ENCODE results near the gene TTR. TPM values are rescaled to one million over a fixed set of nuclear protein-coding genes. Genes with fewer than 3 reads are reported as not detected.

Gene TTR
- total and polyA plus RNA-seq, 9 of the 15 experiments (the other 6 are each of a cell fraction or from before 2014, with no cell fraction given) = 0.17 to 0.53 TPM; not detected in 7

DNA sequence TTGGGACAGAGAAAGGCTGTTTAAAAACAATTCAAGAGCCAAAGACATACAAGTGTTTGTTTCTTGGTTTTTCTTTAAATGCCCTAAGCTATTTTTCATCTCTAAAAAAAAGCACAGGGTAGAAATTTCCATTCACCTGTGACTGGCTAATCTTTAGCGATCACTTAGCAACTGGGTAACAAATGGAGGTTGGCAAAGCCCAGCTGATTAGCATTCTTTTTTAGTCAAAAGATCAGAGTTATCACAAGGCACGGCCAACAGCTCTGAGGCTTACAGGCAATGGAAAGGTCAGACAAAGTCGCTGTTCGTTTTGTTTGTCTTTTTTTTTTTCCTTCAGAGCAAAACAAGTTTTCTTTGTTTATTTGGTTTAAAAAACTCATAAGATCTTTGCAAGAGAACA, 29.0 kb upstream of the TTR start (continued):
- TF ChIP-seq, protein P1, sequence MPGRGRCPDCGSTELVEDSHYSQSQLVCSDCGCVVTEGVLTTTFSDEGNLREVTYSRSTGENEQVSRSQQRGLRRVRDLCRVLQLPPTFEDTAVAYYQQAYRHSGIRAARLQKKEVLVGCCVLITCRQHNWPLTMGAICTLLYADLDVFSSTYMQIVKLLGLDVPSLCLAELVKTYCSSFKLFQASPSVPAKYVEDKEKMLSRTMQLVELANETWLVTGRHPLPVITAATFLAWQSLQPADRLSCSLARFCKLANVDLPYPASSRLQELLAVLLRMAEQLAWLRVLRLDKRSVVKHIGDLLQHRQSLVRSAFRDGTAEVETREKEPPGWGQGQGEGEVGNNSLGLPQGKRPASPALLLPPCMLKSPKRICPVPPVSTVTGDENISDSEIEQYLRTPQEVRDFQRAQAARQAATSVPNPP (IDR thresholded peaks at IDR 0.05; ENCODE audit: borderline replicate concordance, insufficient read depth, insufficient read length) = no peak

- intact Hi-C loops (cut with micrococcal nuclease) (loop anchor here (5.0 kb wide), 1 partner anchor 591 kb away; no protein-coding TSS in a partner anchor), in situ Hi-C loops (cut with MboI) (loop anchor here (5.0 kb wide), 1 partner anchor 404 kb away; no protein-coding TSS in a partner anchor)
- no peaks in the 10 kb centered on the region for H3K36me3 ChIP-seq (ENCODE audit: control insufficient read depth, insufficient read depth, low read length)
- TF ChIP-seq, protein P2, sequence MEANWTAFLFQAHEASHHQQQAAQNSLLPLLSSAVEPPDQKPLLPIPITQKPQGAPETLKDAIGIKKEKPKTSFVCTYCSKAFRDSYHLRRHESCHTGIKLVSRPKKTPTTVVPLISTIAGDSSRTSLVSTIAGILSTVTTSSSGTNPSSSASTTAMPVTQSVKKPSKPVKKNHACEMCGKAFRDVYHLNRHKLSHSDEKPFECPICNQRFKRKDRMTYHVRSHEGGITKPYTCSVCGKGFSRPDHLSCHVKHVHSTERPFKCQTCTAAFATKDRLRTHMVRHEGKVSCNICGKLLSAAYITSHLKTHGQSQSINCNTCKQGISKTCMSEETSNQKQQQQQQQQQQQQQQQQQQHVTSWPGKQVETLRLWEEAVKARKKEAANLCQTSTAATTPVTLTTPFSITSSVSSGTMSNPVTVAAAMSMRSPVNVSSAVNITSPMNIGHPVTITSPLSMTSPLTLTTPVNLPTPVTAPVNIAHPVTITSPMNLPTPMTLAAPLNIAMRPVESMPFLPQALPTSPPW (CRISPR knock-in tag; IDR thresholded peaks at IDR 0.05) = peak; percentile 51
- TF ChIP-seq RAD21 (CRISPR knock-in tag; conservative IDR thresholded peaks at IDR 0.05 in 1 of 2, IDR thresholded peaks at IDR 0.05 in 1 of 2) (peak in 1 of 2 experiments; percentile 43; a peak in 2 of 4 replicates), ERF (CRISPR knock-in tag; IDR thresholded peaks at IDR 0.05) (no peak), ZNF740 (CRISPR knock-in tag; IDR thresholded peaks at IDR 0.05) (no peak), ZNF740 (tag; IDR thresholded peaks at IDR 0.05) (peak in 1 of 2 experiments; percentile 85; a peak in 2 of 4 replicates), CTCF (IDR thresholded peaks at IDR 0.05 in 2 of 3, conservative IDR thresholded peaks at IDR 0.05 in 1 of 3; ENCODE audit: insufficient read depth in 2 of 3, low read depth in 1 of 3, low read length in 3 of 3) (peak in 1 of 3 experiments; percentile 44; a peak in 2 of 6 replicates), GTF2B (IDR thresholded peaks at IDR 0.05; ENCODE audit: extremely low read depth, insufficient read length) (no peak)
- POLR2A ChIA-PET = interaction anchor here (0.8 kb wide), 1 partner anchor 18 kb away, joined by 3 read pairs; no protein-coding TSS in a partner anchor
- no peak overlapping the region for H3K4me3 ChIP-seq
- 0% methylated on average over 1 of the region's 1 CpG for WGBS (ENCODE audit: insufficient coverage, low coverage, missing lambda C conversion rate)
- H3K9me1 ChIP-seq (ENCODE audit: control insufficient read depth, insufficient read depth, low read length) = no peaks in the 10 kb centered on the region
- H3K4me2 ChIP-seq (ENCODE audit: insufficient read depth, low read length) = no peak overlapping the region
- BruUV-seq (replicated peaks) = no TSS peak
- CTCF ChIA-PET (ENCODE audit: low intra/inter-chr PET ratio) = interaction anchor here (0.6 to 0.7 kb wide), 3 partner anchors 560 to 1284 kb away, joined by 3 to 5 read pairs (median 3); no protein-coding TSS in a partner anchor
- H3K79me2 ChIP-seq (ENCODE audit: control insufficient read depth, insufficient read depth, low read length) = no peaks in the 10 kb centered on the region
- peaks cover 0 to 9% of the 10 kb centered on the region in 2 experiments; a peak in 3 of 5 replicates for H3K27me3 ChIP-seq (ENCODE audit: control insufficient read depth in 2 of 2, insufficient read depth in 2 of 2, low read length in 2 of 2)
- ATAC-seq (peak; percentile 64; the same call in 2 of the 3 replicates), FAIRE-seq (peak; percentile 29), DNase-seq (ENCODE audit: extremely low read depth in 1 of 4, low spot score in 3 of 4) (peak; percentile 21 to 55 (median 40))
- no peak overlapping the region for H3K27ac ChIP-seq (ENCODE audit: extremely low read depth, low read depth, low read length)
- no peak overlapping the region for H3K9ac ChIP-seq (ENCODE audit: insufficient read depth in 1 of 2, low read depth in 2 of 2, low read length in 2 of 2)
- H2AFZ ChIP-seq (ENCODE audit: low read depth, low read length) = no peak overlapping the region
- no peaks in the 10 kb centered on the region for H4K20me1 ChIP-seq (replicated peaks; ENCODE audit: control insufficient read depth, insufficient read depth, low read length)
- H3K9me3 ChIP-seq (replicated peaks; ENCODE audit: control insufficient read depth, insufficient read depth, low read depth, low read length) = no peaks in the 10 kb centered on the region
- no peaks in the 10 kb centered on the region for H3K4me1 ChIP-seq (replicated peaks in 1 of 2; ENCODE audit: control insufficient read depth in 2 of 2, insufficient read depth in 2 of 2, low read length in 2 of 2)
Measured at GRCh38 chr18:31563778-31564177, 27.9 kb upstream of the TTR start.
